ENCODE measurements around the gene LIN7B. TPM values are rescaled to one million over a fixed set of nuclear protein-coding genes. Genes with fewer than 3 reads are reported as not detected.

LIN7B gene
- total and polyA plus RNA-seq, 9 of the 15 experiments (the other 6 are each of a cell fraction or from before 2014, with no cell fraction given), result 0.89 to 15.7 (median 4.0) TPM

DNA sequence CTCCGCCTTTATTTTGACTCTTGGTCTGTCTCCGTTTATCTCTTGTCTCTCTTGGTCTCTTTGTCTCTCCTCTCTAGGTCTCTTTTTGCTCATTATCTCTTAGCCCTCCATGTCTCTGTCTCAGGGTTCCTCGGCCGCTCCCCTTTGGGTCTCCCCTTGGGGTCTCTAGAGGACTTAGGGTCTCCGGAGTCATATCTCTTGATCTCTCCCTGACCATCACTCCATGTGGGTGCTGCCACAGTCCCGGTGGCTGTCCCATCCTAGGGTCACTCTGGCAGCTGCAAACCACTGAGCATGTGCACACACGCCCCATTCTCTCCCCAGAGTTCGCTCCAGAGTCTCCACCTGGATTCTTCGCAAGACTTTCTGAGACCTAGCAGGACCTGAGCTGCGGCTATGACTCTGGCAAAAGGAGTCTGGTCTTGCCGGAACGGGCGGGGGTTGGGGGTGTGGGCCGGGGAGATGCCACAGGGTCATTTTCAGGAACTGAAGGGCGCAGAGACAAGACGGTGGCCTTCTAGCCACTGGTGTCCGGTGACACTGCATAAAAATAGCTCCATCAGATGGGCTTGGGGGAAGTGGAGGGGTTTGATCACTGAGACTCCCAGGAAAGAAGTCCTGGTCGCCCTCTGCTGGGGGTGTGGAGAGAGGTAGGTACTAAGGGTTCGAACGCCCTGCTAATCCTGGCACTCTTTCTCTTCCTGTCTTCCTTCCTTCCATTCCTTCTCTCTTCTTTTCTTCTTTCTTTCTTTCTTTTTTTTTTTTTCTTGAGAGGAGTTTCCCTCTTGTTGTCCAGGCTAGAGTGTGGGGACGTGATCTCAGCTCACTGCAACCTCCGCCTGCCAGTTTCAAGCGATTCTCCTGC is 40.4 kb upstream of the LIN7B start (continued):
- TF ChIP-seq, protein P1, sequence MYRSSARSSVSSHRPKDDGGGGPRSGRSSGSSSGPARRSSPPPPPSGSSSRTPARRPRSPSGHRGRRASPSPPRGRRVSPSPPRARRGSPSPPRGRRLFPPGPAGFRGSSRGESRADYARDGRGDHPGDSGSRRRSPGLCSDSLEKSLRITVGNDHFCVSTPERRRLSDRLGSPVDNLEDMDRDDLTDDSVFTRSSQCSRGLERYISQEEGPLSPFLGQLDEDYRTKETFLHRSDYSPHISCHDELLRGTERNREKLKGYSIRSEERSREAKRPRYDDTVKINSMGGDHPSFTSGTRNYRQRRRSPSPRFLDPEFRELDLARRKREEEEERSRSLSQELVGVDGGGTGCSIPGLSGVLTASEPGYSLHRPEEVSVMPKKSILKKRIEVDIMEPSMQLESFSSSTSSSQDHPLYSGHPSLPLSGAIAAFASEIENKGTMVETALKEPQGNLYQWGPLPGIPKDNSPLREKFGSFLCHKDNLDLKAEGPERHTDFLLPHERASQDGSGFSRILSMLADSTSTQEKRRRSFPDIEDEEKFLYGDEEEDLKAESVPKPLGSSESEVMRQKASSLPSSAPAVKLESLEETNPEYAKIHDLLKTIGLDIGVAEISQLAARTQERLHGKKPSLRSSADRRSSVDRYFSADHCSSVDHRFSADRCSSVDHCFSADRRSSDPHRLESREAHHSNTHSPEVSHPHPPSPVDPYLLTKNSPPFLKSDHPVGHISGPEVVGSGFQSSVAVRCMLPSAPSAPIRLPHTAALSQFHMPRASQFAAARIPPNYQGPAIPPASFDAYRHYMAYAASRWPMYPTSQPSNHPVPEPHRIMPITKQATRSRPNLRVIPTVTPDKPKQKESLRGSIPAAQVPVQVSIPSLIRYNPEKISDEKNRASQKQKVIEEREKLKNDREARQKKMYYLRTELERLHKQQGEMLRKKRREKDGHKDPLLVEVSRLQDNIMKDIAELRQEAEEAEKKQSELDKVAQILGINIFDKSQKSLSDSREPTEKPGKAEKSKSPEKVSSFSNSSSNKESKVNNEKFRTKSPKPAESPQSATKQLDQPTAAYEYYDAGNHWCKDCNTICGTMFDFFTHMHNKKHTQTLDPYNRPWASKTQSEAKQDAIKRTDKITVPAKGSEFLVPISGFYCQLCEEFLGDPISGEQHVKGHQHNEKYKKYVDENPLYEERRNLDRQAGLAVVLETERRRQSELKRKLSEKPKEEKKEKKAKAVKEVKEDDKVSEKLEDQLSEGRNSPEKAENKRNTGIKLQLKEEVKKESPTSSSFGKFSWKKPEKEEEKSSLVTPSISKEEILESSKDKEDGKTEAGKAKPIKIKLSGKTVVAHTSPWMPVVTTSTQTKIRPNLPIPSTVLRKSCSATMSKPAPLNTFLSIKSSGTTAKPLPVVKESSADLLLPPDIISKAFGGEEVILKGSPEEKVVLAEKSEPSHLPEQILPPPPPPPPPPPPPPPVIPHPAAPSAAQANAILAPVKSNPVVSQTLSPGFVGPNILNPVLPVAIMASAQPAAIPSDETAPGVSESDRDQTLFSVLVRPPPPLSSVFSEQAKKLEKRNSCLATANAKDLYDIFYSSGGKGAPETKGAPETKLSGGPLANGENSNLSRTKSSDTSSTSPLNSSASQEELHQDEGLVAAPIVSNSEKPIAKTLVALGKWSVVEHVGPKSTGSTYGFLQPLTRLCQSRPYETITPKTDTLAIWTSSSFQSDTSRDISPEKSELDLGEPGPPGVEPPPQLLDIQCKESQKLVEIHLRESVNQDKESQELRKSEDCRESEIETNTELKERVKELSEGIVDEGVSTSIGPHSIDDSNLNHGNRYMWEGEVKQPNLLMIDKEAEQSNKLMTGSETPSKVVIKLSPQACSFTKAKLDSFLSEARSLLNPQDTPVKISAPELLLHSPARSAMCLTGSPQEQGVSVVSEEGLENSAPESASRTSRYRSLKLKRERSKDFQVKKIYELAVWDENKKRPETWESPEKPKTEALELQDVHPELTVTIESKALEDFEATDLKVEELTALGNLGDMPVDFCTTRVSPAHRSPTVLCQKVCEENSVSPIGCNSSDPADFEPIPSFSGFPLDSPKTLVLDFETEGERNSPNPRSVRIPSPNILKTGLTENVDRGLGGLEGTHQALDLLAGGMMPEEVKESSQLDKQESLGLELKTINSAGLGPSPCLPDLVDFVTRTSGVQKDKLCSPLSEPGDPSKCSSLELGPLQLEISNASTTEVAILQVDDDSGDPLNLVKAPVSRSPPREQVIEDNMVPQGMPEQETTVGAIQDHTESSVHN (IDR thresholded peaks at IDR 0.05; ENCODE audit: borderline replicate concordance in 1 of 2, low read depth in 1 of 2), result no peak
- TF ChIP-seq PYGO2 (tag; IDR thresholded peaks at IDR 0.05) (no peak), MIER1 (IDR thresholded peaks at IDR 0.05; ENCODE audit: low read depth) (no peak), XRCC4 (IDR thresholded peaks at IDR 0.05; ENCODE audit: extremely low read depth, insufficient read depth, insufficient read length) (no peak), CHD4 (IDR thresholded peaks at IDR 0.05; ENCODE audit: insufficient read depth, insufficient replicate concordance, low read depth, low read length, poor library complexity, severe bottlenecking) (no peak), ZFX (CRISPR knock-in tag; IDR thresholded peaks at IDR 0.05) (no peak), TFAM (CRISPR knock-in tag; conservative IDR thresholded peaks at IDR 0.05) (no peak), STAT5A (IDR thresholded peaks at IDR 0.05; ENCODE audit: borderline replicate concordance, low read length) (no peak), FOXM1 (IDR thresholded peaks at IDR 0.05; ENCODE audit: low read depth) (no peak; the same call in 1 of the 2 replicates), FOXM1 (CRISPR knock-in tag; IDR thresholded peaks at IDR 0.05; ENCODE audit: low read depth) (no peak), ZFP91 (CRISPR knock-in tag; IDR thresholded peaks at IDR 0.05) (no peak), PTBP1 (IDR thresholded peaks at IDR 0.05; ENCODE audit: low read depth, low read length) (no peak), MEF2A (IDR thresholded peaks at IDR 0.05; ENCODE audit: control insufficient read depth, low read depth, low read length) (peak; percentile 74)
- TF ChIP-seq, protein P2, sequence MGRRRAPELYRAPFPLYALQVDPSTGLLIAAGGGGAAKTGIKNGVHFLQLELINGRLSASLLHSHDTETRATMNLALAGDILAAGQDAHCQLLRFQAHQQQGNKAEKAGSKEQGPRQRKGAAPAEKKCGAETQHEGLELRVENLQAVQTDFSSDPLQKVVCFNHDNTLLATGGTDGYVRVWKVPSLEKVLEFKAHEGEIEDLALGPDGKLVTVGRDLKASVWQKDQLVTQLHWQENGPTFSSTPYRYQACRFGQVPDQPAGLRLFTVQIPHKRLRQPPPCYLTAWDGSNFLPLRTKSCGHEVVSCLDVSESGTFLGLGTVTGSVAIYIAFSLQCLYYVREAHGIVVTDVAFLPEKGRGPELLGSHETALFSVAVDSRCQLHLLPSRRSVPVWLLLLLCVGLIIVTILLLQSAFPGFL (CRISPR knock-in tag; IDR thresholded peaks at IDR 0.05), result no peak
- TF ChIP-seq, protein P3, sequence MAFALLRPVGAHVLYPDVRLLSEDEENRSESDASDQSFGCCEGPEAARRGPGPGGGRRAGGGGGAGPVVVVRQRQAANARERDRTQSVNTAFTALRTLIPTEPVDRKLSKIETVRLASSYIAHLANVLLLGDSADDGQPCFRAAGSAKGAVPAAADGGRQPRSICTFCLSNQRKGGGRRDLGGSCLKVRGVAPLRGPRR (CRISPR knock-in tag; IDR thresholded peaks at IDR 0.05), result no peak
